Measurements from ENCODE around the gene APCDD1.

APCDD1 gene

GRCh38 chr18:10522574-10522973, 68.1 kb downstream of the APCDD1 start:
- H3K27ac ChIP-seq, result no peak overlapping the region
- TF ChIP-seq CTCF (conservative IDR thresholded peaks at IDR 0.05), result no peak

- TF ChIP-seq CTCF (conservative IDR thresholded peaks at IDR 0.05), result no peak
- H3K27ac ChIP-seq, result no peak overlapping the region
Observed at GRCh38 chr18:10523544-10523943, 69.1 kb downstream of the APCDD1 start.

GRCh38 chr18:10524507-10525370, 70.3 kb downstream of the APCDD1 start:
- no peak for TF ChIP-seq CTCF (conservative IDR thresholded peaks at IDR 0.05)
- no peak overlapping the region for H3K27ac ChIP-seq

GRCh38 chr18:10525371-10525691, 70.9 kb downstream of the APCDD1 start:
- no peak for TF ChIP-seq CTCF (conservative IDR thresholded peaks at IDR 0.05)
- peak overlapping the region; percentile 85 for H3K27ac ChIP-seq

GRCh38 chr18:10525697-10526560, 71.5 kb downstream of the APCDD1 start, which contains the start of gene NAPG:
Gene NAPG, plus strand, starts transcription at chr18:10526027. Its CDS starts 76 bp downstream, at chr18:10526103.
- no peak for TF ChIP-seq CTCF (conservative IDR thresholded peaks at IDR 0.05)
- H3K27ac ChIP-seq, result peak within 1 kb of the TSS; percentile 85

- TF ChIP-seq CTCF (conservative IDR thresholded peaks at IDR 0.05), result no peak
- peak overlapping the region; percentile 85 for H3K27ac ChIP-seq
Observed at GRCh38 chr18:10526561-10526949, 72.1 kb downstream of the APCDD1 start.

GRCh38 chr18:10528439-10528838, 74.0 kb downstream of the APCDD1 start:
- TF ChIP-seq CTCF (conservative IDR thresholded peaks at IDR 0.05), result no peak
- no peak overlapping the region for H3K27ac ChIP-seq
